ENCODE results near the gene NRTN.
A peak's percentile ranks its signal among the peaks of the same experiment; 100 is the strongest.

Gene NRTN

DNA sequence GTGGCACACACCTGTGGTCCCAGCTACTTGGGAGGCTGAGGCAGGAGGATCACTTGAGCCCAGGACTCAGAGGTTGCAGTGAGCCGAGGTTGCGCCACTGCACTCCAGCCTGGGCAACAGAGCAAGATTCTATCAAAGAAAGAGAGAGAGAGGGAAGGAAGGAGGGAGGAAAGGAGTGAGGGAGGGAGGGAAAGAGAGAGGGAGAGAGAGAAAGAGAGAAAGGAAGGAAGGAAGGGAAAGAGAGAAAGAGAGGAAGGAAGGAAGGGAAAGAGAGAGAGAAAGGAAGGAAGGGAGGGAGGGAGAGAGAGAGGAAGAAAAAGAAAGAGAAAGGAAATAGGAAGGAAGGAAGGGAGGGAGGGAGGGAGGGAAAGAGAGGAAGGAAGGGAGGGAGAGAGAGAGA, 12.4 kb downstream of the NRTN start:
- no peak for DNase-seq

DNA sequence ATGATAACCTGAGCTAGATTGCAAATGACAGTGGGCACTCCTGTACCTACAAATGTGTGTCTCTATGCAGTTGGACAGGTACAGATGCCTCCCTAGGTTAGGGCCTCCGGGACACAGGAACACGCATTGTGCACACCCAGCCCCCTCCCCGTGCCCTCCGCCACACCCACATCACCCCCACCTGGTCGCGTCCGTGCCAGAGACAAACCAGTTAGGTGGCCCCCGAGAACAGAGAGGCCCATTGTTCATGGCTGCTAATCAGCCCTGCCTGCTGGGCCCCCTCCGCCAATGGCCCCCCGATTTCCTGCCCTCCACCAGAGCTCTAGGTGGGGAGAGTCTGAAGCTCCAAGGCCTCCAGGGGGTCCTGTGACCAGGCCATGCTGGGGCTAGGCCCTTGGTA, 13.7 kb downstream of the NRTN start:
- no peak for DNase-seq

DNA sequence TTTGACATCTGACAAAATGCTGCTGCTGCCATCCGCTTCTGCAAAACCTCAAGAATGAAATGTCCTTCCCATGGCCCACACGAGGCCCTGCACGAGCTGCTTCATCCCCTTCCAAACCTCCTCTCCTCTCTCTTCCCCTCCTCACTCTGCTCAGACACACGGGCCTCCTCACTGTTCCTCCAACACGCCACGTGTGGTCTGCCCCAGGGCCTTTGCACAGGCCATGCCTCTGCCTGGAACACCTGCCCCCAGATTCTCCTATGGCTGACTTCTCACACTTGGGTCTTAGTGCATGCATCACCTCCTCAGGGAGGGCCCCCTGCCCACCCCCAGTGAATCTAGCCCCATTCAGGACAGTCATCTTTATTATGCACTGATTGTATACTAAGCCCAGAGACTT, 15.9 kb downstream of the NRTN start:
- no peak for DNase-seq

DNA sequence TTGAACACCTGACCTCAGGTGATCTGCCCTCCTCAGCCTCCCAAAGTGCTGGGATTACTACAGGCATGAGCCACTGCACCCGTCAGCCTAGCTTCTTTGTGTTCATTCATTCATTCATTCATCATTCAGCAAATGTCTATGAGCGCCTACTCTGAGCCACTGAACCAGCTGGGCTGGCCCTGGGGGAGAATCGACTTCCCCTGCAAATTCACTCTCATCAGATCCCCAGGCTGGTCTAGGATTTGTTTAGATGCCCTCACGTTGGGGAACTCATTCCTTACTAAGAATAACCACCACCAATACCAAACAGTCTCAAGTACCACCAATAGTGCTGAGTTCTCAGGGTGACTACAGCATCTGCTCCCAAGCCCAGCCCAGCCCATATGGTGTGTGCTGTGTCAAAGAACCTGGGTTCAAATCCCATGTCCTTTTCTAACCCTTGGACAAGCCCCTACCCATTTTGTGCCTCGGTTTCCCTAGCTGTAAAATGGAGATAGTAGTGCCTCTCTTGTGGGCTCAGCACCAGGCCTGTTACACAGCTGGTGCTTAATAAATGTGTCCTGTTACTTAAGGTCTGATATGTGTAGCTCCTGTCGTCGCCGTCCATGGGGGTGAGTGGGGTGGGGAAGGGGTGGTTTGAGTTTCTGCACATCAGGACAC, 16.8 kb downstream of the NRTN start:
- DNase-seq, result no peak

GRCh38 chr19:5822181-5822844, 17.4 kb downstream of the NRTN start:
- no peak for DNase-seq

DNA sequence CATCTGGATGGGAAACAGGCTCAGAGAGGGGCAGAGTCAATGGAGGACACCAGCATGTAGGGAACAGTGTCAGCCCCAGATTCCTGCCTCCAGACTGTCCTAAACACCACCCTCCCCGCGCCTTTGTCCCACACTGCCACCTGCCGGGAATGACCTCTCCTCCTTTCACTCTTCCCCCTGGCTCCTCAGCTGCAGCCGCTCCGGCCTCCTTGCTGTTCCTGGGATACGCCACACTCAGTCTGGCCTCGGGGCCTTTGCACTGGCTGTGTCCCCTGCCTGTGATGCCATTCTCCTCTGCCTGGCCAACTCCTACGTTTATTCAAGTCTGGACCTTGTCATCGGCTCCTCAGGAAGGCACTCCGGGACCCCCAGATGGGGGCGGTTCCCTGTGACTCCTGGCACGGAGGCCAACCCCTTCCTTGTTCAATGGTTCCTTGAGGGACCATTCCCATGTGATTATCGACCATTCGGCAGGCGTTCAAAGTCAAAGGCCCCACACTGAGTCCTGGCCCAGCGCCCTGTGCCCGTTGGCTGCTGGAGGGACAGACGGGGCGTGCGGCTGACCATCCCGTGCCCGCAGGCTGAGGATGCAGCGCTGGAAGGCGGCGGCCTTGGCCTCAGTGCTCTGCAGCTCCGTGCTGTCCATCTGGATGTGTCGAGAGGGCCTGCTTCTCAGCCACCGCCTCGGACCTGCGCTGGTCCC, 18.9 kb downstream of the NRTN start:
- no peak for DNase-seq

- DNase-seq, result no peak
Measured at GRCh38 chr19:5824751-5825150, 19.9 kb downstream of the NRTN start.

- DNase-seq, result no peak
Measured at GRCh38 chr19:5825178-5825577, 20.3 kb downstream of the NRTN start.

GRCh38 chr19:5826531-5827341, 21.9 kb downstream of the NRTN start:
- peak; percentile 33 for DNase-seq

DNA sequence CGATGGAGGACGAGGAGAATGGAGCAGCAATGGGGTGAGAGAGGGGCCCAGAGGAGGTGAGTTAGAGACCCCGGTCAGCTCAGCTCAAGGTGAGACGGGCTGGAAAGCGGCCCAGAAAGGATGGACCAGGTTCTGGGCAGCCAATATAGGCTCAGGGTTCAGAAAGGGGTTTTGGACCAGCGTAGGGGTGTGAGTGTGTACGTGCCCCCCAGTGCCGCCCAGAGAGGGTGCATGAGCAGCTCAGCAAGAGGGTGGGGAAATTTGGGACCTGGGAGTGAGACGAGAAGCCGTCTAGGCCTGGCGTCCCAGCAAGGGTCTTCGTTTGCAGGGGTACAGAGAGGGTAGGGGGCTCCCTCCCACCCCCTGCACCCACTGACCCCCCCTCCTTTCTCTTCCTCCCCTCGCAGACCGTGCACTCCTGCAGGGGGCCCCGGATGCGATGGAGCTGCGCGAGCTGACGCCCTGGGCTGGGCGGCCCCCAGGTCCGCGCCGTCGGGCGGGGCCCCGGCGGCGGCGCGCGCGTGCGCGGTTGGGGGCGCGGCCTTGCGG, 22.5 kb downstream of the NRTN start:
- no peak for DNase-seq

DNA sequence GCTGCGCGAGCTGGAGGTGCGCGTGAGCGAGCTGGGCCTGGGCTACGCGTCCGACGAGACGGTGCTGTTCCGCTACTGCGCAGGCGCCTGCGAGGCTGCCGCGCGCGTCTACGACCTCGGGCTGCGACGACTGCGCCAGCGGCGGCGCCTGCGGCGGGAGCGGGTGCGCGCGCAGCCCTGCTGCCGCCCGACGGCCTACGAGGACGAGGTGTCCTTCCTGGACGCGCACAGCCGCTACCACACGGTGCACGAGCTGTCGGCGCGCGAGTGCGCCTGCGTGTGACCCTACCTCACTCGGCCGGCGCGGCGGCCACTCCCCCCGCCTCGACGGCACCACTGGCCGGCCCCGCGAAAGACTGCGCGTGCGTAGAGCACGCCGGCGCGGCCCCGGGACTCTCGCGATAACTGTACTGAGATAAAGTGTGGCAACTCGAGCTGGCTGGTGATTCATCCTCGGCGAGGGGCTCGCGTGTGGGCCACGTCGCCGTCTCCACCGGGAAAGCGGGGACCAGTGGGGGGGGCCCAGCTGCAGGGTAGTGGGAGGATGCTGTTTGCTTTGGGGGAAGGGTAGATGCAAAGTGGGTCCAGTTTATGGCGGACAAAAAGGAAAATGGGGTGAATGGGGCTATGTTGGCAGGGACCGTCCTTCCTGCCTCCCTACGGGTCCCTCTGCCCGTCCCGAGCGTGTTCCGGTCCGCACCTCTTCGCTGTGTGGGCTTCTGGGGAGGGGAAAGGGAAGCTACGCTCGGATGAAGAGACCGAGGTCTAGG, 23.2 kb downstream of the NRTN start:
- peak; percentile 94 for DNase-seq

- DNase-seq, result peak; percentile 7
Measured at GRCh38 chr19:5828661-5829566, 24.0 kb downstream of the NRTN start.

DNA sequence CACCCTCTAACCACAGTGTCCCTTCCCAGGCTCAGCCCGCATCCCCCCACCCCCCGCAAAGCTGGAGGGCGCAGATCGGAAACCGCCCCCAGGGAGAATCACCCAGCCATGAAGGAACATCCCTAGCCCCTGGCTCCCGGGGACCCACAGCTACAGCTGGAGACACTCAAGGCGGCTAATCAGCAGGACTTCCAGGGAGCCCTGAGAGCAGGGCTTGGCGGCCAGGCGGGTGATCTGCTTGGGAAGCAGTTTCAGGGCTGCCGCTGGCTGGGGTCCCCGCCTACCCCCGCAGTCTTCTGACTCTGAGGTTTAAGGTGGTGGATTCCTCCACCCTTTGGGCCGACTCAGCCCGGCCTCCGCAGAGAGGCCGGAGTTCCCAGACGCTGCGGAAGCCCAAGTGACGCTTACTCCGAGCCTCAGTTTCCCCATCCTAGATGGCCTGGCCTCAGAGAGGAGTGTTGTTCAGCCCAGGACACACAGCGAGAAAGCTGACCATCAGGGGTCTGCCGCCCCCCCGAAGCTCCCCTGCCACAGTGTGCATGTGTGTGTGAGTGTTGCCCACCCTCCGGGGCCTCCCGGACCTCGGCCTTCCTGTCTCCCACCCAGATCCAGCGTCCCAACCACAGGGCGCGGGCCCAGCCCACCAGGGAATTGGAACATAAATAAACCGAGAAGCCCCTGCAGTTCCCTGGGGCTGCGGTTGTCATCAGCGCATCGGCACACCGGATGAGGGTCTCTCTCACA, 24.9 kb downstream of the NRTN start:
- DNase-seq, result no peak

DNA sequence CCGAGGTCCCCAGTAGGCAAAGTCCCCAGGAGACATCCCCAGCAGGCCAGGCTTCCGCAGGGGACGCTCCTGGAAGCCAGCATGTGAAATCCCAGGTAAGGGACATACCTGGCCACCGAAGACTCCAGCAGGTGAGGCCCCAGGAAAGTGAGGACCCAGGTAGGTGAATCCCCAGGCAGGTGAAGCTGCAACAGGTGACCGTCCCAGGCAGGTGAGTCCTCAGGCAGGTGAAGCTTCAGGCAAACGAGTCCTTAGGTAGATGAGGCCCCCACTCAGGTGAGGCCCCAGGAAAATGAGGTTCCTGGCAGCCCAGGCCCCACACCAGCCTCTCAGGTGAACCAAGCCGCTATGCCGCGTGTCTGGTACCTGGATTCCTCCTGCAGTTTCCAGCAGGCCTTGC, 26.3 kb downstream of the NRTN start:
- DNase-seq, result no peak

- no peak for DNase-seq
Measured at GRCh38 chr19:5832061-5832460, 27.2 kb downstream of the NRTN start.

DNA sequence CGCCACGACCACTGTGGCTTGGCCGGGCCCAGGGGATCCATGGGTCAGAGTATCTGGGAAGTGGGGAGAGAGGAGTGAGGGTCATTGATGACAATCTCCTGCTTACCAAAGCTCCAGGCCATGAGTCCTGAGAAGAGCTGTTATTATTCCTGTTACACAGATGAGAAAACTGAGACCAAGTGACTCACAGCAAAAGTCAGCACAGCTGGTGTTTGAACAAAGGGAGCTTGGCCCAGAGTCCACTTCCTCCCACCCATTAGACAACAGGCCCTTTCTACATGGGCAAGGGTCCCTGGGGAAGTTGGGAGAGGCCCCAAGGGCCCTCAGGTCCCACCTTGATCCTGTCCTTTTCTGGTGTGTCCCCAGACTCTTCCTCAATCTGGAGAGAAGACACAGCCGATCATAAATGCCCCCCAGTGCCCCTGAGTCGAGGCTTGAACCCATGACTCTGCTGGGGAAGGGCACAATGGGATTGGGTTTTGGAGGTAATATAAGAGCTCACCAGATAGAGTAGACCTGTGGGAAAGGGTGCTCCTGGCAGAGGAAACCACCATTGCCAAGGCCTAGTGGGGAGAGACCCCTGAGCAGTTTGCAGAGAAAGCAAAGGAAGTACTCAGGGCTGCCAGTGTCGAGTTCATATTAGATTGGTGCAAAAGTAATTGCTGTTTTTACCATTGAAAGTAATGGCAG, 27.8 kb downstream of the NRTN start:
- no peak for DNase-seq

DNA sequence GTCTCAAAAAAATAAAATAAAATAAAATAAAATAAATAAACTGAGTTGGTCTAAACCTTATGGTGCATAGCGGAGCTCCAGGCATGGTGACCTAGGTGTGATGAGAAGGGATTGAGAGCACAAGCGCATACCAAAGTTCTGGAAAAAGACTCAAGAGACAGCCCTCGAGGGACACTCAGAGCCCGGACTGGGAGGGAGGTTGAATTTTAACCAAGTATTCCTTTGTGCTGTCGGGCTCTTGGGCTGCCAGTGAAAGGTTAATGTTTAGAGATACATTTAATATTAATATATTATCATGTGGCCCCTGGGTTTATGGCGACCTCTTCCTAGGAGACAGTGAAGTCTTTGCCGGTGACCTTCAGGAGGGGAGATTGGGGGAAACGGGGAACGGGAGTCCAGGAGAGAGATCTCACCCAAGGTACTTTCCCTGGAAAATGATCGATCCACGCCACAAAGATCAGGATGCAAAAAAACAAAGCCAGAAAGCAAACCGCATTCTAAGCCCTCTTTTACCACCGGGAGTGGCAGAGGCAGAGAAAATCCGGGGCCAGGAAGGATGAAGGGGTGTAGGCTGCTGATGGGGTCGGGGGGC, 33.0 kb downstream of the NRTN start:
- no peak for DNase-seq

DNA sequence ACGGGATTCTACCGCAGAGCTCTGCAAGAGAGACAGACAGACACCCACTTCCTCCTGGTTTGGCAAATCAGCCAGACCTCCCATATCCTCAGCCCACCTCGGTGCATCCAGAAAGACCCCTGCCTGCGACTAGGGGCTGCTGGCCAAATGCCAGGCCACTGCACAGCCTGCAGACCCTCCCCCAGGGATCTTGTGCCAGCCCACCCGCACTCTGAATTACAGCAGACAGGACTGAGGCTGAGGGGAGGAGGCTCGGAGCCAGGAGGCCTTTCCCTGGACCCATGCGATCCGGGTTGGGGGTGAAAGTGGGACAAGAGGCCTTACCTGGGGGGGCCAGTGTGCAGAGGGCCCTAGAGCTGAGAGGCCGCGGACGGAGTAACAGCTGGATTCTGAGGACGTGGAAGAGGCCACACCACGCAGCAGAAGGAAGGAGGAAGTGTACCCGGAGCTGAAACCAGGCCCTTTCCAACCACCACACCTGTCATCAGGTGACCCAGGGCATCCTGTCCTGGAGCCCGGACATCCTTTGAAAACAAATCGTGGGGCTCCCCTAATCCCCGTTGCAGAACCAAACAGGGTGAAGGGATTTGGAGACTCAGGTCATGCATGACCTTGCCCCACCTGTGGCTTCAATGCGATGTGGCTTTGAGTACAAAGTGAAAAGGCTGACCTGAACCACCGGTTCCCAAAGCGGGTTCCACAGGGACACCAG, 33.6 kb downstream of the NRTN start:
- no peak for DNase-seq

Measured in CD4-positive, alpha-beta T cell treated with Interleukin-12 subunit alpha and Interleukin-12 subunit beta, for 1 hour (primary cell).